AG04449 (cell line): Measurements from ENCODE around the gene PDZRN4.

Source experiments
- CTCF ChIA-PET: fragments of 350-600 bp; formaldehyde crosslinking; extraction: SDS; loops from one replicate; lab custom pipeline; 2021; ENCODE audit warnings: antibody characterized with exemption; lab: Yijun Ruan, JAX
- POLR2A ChIA-PET: fragments of 400-600, 350-600 bp; formaldehyde crosslinking; extraction: SDS; loops from one replicate; lab custom pipeline; 2020; ENCODE audit warnings: antibody characterized with exemption, inconsistent platforms; lab: Yijun Ruan, JAX
- DNase-seq: peaks from one replicate; pipeline ENCODE4 v3.0.0-alpha.2; 2010; ENCODE audit warnings: low read depth, low spot score
- H3K4me3 ChIP-seq: 2 replicates; pipeline ENCODE4 v1.5.1; 2011; ENCODE audit warnings: low read depth, mild to moderate bottlenecking, control low read depth, low read length
- TF ChIP-seq, protein P1 (sequence below): IDR thresholded peaks from one replicate; pipeline ENCODE4 v1.5.1; 2011; ENCODE audit warnings: mild to moderate bottlenecking, moderate library complexity, low read length, control low read depth, inconsistent platforms; ENCODE audit not compliant: insufficient read depth; ENCODE audit errors: missing control alignments

PDZRN4 gene

DNA sequence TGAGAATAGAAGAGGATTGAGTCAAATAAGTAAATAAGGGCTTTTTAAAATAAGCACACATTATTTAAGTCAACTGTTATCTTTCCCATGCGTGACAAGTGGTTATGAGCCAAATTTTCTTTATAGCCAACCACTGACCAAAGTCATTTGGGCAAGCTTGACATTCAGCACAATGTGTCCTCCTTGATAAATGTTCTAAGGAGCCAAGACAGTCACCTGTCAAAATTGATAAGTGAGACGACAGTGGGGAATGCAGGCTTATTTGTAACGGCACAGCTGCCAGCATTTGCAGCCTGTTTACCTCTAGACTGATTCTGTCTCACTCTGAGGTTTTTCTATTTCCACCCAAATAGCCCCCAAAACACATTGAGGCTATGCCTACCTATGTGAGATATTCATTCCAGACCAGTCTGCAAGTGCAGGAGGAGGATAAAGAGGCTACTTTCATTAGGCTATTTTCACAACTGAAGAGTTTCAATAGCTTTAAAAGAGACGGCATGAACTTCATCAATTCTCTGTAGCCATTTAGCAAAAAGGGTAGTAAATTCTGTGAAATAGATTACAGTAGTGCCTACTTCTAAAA, 339.5 kb downstream of the PDZRN4 start:
- POLR2A ChIA-PET: no interaction called here
- H3K4me3 ChIP-seq: no peak overlapping the region
- CTCF ChIA-PET: no interaction called here

DNA sequence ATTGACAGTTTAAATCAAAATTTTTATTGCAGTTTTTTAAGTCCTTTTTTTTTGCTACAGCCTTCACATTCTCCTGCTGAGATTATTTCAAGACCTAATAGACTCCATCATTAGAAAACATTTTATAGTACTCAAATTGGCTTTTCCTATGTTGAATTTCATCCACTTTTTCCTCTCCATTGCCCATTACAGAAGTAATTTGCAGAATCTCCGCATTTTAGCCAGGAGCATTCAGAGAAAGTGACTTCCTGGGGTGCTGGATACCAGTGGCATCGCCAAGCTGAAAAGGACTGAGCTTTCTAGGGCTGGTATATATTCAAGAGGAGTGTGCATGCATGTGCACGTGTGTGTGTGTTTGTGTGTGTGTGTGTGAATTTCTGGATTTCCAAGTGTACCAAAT, 340.8 kb downstream of the PDZRN4 start:
- no peak overlapping the region for H3K4me3 ChIP-seq
- TF ChIP-seq, protein P1, sequence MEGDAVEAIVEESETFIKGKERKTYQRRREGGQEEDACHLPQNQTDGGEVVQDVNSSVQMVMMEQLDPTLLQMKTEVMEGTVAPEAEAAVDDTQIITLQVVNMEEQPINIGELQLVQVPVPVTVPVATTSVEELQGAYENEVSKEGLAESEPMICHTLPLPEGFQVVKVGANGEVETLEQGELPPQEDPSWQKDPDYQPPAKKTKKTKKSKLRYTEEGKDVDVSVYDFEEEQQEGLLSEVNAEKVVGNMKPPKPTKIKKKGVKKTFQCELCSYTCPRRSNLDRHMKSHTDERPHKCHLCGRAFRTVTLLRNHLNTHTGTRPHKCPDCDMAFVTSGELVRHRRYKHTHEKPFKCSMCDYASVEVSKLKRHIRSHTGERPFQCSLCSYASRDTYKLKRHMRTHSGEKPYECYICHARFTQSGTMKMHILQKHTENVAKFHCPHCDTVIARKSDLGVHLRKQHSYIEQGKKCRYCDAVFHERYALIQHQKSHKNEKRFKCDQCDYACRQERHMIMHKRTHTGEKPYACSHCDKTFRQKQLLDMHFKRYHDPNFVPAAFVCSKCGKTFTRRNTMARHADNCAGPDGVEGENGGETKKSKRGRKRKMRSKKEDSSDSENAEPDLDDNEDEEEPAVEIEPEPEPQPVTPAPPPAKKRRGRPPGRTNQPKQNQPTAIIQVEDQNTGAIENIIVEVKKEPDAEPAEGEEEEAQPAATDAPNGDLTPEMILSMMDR: no peak
- ChIA-PET POLR2A (no interaction called here), CTCF (no interaction called here)
- no peak for DNase-seq

More for the DNA sequence above, 339.5 kb downstream of the PDZRN4 start:
- TF ChIP-seq, protein P1: no peak
- no peak for DNase-seq

DNA sequence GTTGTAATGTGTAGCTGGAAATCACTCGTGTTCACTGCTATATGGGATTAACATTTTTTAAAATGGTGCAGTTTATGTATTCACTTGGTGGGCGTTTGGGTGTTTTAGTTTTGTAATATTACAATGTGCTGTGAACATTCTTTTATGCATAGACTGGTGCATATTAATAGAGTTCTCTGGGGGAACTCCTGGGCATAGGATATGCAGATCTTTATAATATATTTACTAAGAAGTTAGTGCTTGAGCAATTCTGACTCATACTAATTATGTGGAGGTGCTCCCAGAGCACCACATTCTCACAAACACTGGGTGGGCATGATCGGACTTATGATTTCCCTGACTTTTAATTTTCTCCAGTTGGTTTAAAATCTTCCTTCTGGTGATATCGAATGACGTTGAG, 342.3 kb downstream of the PDZRN4 start:
- TF ChIP-seq, protein P1: no peak
- ChIA-PET POLR2A (no interaction called here), CTCF (no interaction called here)
- H3K4me3 ChIP-seq: no peak overlapping the region
- DNase-seq: no peak

DNA sequence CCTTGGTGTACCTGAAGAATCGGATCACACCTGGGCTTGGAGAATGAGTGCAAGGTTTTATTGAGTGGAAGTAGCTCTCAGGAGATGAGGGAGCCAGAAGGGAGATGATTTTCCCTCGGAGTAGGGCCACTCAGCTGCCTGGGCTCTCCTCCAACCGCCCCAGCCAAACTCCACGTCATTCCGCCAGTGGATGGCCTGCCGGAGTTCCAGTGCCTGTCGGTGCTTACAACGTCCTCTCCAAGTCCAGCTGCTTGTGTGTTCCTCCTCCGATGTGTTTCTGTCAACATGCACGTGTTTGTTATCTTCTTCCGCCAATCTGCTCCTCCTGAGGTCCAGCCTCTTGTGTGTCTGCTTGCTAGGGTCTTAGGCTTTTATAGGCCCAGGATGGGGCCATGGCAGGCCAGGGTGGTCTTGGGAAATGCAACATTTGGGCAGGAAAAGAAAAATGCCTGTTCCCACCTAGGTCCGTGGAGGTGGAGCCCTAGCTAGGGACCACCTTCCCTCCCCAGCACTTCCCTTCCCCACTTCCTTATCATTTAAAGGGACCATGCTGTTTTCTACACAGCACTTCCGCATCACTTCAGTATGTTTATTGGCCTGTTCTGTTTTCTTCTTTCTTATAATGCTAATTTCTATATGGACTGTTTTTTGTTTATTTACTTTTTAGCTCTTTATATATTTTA, 343.2 kb downstream of the PDZRN4 start:
- TF ChIP-seq, protein P1: no peak
- ChIA-PET CTCF (no interaction called here), POLR2A (no interaction called here)
- no peak for DNase-seq
- no peak overlapping the region for H3K4me3 ChIP-seq

DNA sequence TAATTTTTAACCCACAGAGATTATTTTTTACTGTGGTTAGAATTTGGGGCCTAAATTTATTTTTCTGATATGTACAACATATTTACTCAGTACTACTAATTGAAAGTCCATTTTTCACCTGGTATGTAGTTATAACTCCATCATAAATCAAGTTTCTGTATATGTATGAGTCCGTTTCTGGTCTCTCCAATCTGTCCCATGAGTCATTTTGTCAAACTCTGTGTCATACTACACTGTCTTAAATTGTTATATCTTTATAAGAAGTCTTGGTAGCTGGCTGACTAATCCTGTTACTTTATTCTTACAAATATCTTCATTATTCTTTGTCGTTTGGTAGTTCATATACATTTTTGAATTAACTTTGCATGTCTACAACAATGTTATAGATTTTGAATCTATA, 344.0 kb downstream of the PDZRN4 start:
- TF ChIP-seq, protein P1: no peak

DNA sequence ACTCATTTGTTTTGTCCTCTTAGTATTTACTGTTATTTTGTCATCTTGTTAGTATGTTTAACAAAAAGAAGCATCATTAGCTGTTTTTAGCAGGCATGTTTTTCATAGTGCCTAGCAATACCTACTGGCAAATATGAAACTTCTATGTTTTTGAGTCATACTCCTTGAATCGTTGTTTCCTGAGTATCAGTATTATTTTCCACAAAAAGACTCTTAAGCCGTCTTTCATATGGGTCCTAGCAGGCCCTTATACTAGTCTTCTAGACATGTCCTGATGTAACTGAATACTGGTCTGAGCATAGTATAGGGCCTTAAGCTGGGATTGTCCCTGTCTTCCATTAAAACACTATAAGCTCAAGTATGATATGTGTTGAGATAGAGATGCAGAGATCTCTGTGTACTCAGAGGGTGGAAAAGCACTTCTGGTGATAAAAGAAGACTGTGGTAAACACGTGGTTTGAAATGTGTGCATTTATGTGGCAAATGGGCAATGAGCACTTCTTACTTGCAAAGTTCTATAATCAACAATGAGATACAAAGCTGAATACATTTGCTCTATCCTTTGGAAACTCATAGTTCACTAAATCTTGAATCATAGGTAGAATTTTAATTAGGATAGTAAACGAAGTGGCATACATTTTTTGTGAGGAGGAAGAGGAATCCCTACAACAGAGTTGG, 348.8 kb downstream of the PDZRN4 start:
- TF ChIP-seq, protein P1: no peak
- no peak for DNase-seq
- POLR2A ChIA-PET: no interaction called here

More for the DNA sequence above, 344.0 kb downstream of the PDZRN4 start:
- DNase-seq: no peak
- ChIA-PET POLR2A (no interaction called here), CTCF (no interaction called here)
- H3K4me3 ChIP-seq: no peak overlapping the region

More for the DNA sequence above, 348.8 kb downstream of the PDZRN4 start:
- no peak overlapping the region for H3K4me3 ChIP-seq
- CTCF ChIA-PET: no interaction called here
